ACC112 (cell line): ENCODE results near the gene FA2H.
"Not testable (repeated sequence)": the region's sequence is repeated elsewhere in the genome, so short reads cannot be mapped to it uniquely, and the experiment has no call there.

ENCODE experiments used
- H2AFZ ChIP-seq: fragments of 200-600 bp; sonication (generic); one replicate; pipeline ENCODE4 v1.6.0; 2017; ENCODE audit warnings: antibody characterized with exemption, low read length; ENCODE audit not compliant: unreplicated experiment
- H3K27ac ChIP-seq: fragments of 200-600 bp; sonication (generic); 2 replicates; pipeline ENCODE4 v1.5.1; 2014; ENCODE audit warnings: low read depth, mild to moderate bottlenecking, antibody characterized with exemption, low read length, moderate library complexity
- H3K27me3 ChIP-seq: fragments of 200-600 bp; sonication (generic); 2 replicates; pipeline ENCODE4 v1.6.1; 2014; ENCODE audit warnings: mild to moderate bottlenecking, antibody characterized with exemption, low read length, moderate library complexity, mixed read lengths; ENCODE audit not compliant: insufficient read depth
- H3K36me3 ChIP-seq: fragments of 200-600 bp; sonication (generic); 2 replicates; pipeline ENCODE4 v1.6.1; 2016; ENCODE audit warnings: mild to moderate bottlenecking, antibody characterized with exemption, low read length, moderate library complexity, mixed read lengths; ENCODE audit not compliant: insufficient read depth
- H3K4me1 ChIP-seq: fragments of 200-600 bp; sonication (generic); one replicate; pipeline ENCODE4 v1.6.1; 2016; ENCODE audit warnings: low read length, mixed read lengths; ENCODE audit not compliant: insufficient read depth, unreplicated experiment, control insufficient read depth
- H3K4me3 ChIP-seq: fragments of 200-600 bp; sonication (generic); 2 replicates; pipeline ENCODE4 v1.5.1; 2014; ENCODE audit warnings: mild to moderate bottlenecking, low read depth, low read length
- H3K79me2 ChIP-seq: fragments of 200-600 bp; sonication (generic); one replicate; pipeline ENCODE4 v1.6.0; 2016; ENCODE audit warnings: low read length; ENCODE audit not compliant: control insufficient read depth, unreplicated experiment, insufficient read depth

The FA2H gene

GRCh38 chr16:74725651-74726455, 48.8 kb downstream of the FA2H start:
- no peaks in the 10 kb centered on the region for H3K36me3 ChIP-seq
- no peak overlapping the region for H3K4me3 ChIP-seq
- no peaks in the 10 kb centered on the region for H3K27me3 ChIP-seq
- no peak overlapping the region for H3K27ac ChIP-seq
- peaks cover 4% of the 10 kb centered on the region for H3K4me1 ChIP-seq
- no peak overlapping the region for H2AFZ ChIP-seq
- no peaks in the 10 kb centered on the region for H3K79me2 ChIP-seq

DNA sequence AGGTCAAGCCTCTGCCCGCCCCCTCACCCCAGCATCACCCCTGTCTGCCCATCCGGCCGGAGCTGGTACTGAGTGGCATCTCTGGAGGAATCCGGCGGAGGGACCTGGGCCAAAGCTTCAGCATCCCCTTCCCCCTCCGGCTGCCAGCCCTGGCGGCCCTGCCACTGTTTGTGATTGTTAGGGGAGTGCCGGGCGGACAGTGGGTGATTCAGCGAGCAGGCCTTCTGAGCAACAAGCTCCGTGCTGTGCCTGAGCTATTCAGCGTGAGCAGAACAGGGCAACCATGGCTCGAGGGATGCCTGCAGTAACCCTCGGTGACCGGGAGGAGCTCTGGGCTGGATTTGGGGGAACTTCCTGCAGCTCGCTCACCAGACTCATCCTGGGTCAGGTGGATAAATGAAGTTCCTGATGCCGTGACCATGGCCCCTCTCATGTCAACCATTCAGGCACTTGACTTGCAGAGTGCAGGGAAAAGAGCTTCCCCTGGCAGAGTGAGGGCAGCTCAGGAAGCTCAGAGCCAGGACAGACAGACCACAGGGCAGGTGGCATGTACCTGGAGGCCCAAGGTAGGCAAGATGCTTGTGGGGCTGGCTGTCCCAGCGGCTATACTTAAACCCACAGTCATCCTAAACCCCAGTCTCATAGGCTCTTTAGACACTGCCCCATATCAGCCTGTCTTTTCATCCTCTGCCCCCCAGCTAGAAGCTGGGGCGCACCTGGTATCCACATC, 49.6 kb downstream of the FA2H start:
- no peak overlapping the region for H2AFZ ChIP-seq
- no peak overlapping the region for H3K27ac ChIP-seq
- H3K79me2 ChIP-seq = no peaks in the 10 kb centered on the region
- no peaks in the 10 kb centered on the region for H3K36me3 ChIP-seq
- H3K4me3 ChIP-seq = no peak overlapping the region
- no peaks in the 10 kb centered on the region; the same call in 1 of the 2 replicates for H3K27me3 ChIP-seq
- H3K4me1 ChIP-seq = peaks cover 4% of the 10 kb centered on the region

GRCh38 chr16:74723256-74723655, 51.4 kb downstream of the FA2H start:
- no peaks in the 10 kb centered on the region for H3K36me3 ChIP-seq
- no peaks in the 10 kb centered on the region; the same call in 1 of the 2 replicates for H3K27me3 ChIP-seq
- H3K4me3 ChIP-seq = no peak overlapping the region
- H3K27ac ChIP-seq = no peak overlapping the region
- H3K4me1 ChIP-seq = peaks cover 4% of the 10 kb centered on the region
- H2AFZ ChIP-seq = no peak overlapping the region
- no peaks in the 10 kb centered on the region for H3K79me2 ChIP-seq

- not testable (repeated sequence) for H3K36me3 ChIP-seq, H3K79me2 ChIP-seq, H3K4me1 ChIP-seq, H3K27ac ChIP-seq, H2AFZ ChIP-seq, H3K4me3 ChIP-seq, H3K27me3 ChIP-seq
Measured at GRCh38 chr16:74722156-74722555, 52.5 kb downstream of the FA2H start.

DNA sequence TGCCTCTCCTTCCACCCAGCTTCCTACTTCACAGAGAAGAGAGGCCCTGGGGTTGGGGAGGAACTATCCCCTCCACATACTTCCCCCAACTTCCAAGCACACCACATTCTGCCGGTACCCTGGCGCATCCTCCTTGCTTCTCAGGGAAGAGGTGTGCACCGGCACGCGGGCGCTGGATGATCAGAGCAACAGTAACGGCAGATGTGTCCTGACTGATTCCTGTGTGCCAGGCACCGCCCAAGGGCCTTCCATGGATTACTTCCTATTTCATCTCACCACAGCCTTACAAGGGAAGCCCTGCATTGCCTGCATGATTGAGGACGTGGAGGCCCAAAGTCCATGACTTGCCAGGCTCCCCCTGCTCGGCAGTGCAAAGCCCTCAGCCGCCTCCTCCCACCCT, 52.9 kb downstream of the FA2H start:
- H3K79me2 ChIP-seq = no peaks in the 10 kb centered on the region
- no peak overlapping the region for H2AFZ ChIP-seq
- no peak overlapping the region for H3K27ac ChIP-seq
- no peak overlapping the region for H3K4me3 ChIP-seq
- H3K4me1 ChIP-seq = peaks cover 4% of the 10 kb centered on the region
- no peaks in the 10 kb centered on the region; the same call in 1 of the 2 replicates for H3K27me3 ChIP-seq
- no peaks in the 10 kb centered on the region for H3K36me3 ChIP-seq

DNA sequence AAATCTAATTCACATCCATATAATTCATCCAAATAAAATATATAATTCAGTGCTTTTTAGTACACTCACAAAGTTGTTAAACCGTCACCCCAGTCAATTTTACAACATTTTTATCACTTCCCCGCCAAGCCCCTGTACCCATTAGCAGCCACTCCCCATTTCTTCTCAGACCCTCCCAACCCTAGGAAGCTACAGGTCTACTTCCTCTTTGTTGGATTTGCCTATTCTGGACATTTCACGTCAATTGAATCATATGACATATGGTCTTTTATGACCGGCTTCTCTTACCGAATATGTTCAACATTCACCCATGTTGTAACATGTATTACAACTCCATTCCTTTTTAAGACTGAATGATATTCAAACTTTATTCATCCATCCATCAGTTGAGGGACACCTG, 54.0 kb downstream of the FA2H start:
- H3K79me2 ChIP-seq = no peaks in the 10 kb centered on the region
- H3K27ac ChIP-seq = no peak overlapping the region
- no peaks in the 10 kb centered on the region for H3K36me3 ChIP-seq
- H3K4me3 ChIP-seq = no peak overlapping the region
- no peaks in the 10 kb centered on the region; the same call in 1 of the 2 replicates for H3K27me3 ChIP-seq
- H2AFZ ChIP-seq = no peak overlapping the region
- peaks cover 4% of the 10 kb centered on the region for H3K4me1 ChIP-seq

DNA sequence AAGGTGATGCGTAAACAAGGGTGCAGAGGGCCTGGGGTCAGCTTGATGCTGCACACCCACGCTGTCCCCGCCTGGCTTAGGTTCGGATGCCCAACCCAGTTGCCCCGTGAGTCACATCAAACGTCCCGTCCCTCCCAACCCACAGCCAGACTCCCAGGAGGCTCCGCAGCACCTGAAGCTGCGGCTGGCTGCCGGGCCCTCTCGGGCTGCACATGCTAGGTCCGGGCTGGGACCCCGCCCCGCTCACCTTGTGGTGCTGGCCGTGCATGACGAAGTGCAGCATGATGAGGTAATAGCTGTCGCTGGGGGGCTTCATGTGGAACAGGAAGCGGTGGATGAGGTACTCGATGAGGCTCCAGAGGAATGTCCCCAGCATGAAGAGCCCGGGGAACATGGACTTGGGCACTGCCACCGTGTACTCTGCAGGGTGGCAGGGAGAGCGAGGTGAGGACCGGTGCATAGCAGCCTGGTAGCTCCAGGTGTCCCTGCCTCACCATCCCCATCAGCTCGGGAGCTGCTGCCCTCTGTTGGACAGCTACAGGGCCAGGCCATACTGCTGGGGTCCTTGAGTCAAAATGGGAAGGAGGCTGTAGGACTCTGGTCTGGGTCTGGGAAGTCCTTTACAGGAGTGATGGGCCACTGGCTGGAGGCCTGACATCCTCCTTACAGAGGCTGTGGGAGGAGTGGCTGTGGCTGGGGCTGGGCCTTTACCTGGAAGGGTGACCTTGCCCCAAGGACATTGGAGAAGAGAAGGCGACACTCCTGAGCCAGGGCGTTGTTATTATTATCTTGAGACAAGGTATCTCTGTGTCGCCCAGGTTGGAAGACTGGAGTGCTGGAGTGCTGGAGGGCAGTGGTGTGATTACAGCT, 55.6 kb downstream of the FA2H start:
- H3K4me3 ChIP-seq = no peak overlapping the region
- H3K27ac ChIP-seq = no peak overlapping the region
- H2AFZ ChIP-seq = no peak overlapping the region
- no peaks in the 10 kb centered on the region; the same call in 1 of the 2 replicates for H3K27me3 ChIP-seq
- H3K79me2 ChIP-seq = no peaks in the 10 kb centered on the region
- no peaks in the 10 kb centered on the region for H3K36me3 ChIP-seq
- no peaks in the 10 kb centered on the region for H3K4me1 ChIP-seq

DNA sequence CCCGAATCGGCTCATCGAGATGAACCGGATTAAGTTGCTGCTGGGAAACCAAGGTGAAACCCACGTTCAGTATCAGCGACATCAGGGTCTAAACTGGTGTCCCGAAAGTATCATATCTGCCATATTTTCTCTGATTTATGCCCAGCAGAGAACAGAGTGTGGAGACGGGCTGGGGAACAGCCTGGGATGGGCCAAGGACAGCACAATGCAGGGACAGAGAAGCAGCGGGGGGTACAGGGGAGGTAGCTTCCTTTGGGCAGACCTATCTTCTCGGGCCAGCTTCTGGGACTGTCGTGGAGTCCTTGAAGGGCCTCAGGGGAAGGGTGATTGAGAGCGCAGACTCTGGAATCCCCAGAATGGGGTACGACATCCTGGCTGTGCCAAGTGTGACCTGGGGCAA, 56.5 kb downstream of the FA2H start:
- H3K4me3 ChIP-seq = no peak overlapping the region
- H3K4me1 ChIP-seq = no peaks in the 10 kb centered on the region
- no peaks in the 10 kb centered on the region for H3K36me3 ChIP-seq
- no peak overlapping the region for H2AFZ ChIP-seq
- no peak overlapping the region for H3K27ac ChIP-seq
- no peaks in the 10 kb centered on the region; the same call in 1 of the 2 replicates for H3K27me3 ChIP-seq
- H3K79me2 ChIP-seq = no peaks in the 10 kb centered on the region

- Histone ChIP-seq H3K4me1 (no peaks in the 10 kb centered on the region), H2AFZ (no peak overlapping the region), H3K36me3 (no peaks in the 10 kb centered on the region), H3K4me3 (no peak overlapping the region), H3K79me2 (no peaks in the 10 kb centered on the region), H3K27me3 (no peaks in the 10 kb centered on the region; the same call in 1 of the 2 replicates), H3K27ac (no peak overlapping the region)
Measured at GRCh38 chr16:74717367-74717766, 57.3 kb downstream of the FA2H start.

DNA sequence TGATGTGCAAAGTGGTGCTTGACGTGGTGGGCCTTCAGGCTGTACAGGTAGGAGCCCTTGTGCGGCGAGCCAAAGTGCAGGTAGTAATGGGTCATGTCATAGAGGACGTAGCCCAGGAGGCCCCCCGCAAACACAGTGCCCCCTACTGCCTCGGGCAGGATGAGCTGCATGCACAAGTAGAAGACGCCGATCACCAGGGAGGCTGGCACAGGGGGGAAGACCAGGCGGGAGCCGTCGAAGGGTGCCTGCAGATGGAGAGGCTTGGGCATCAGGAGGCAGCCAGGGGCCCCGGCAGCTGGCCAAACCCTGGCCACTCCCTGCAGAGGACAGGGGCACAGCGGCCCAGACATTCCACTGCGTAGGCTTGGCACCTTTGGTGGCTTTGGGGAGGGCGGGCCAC, 58.3 kb downstream of the FA2H start:
- Histone ChIP-seq H3K27me3 (no peaks in the 10 kb centered on the region; the same call in 1 of the 2 replicates), H3K27ac (no peak overlapping the region), H3K79me2 (no peaks in the 10 kb centered on the region), H3K4me3 (no peak overlapping the region), H3K36me3 (no peaks in the 10 kb centered on the region), H2AFZ (no peak overlapping the region), H3K4me1 (no peaks in the 10 kb centered on the region)
